Liver (tissue), 3 donors: ENCODE results near the gene PABPC3.

Experiments used
- EGR1 ChIP-seq, 2 donors: IDR thresholded peaks; 2 replicates each; pipeline ENCODE4 v1.6.1; 2016 to 2018; ENCODE audit warnings: antibody characterized with exemption in 2 of 2, low read depth in 2 of 2
- FOXA2 ChIP-seq: IDR thresholded peaks from 2 replicates; pipeline ENCODE4 v1.6.1; 2016; ENCODE audit warnings: antibody characterized with exemption
- GABPA ChIP-seq, 2 donors: IDR thresholded peaks in 1 of 2; conservative IDR thresholded peaks in 1 of 2; 2 replicates each; pipeline ENCODE4 v1.6.1; 2016; ENCODE audit warnings: antibody characterized with exemption in 2 of 2, mild to moderate bottlenecking in 1 of 2, moderate library complexity in 1 of 2
- JUND ChIP-seq, 2 donors: IDR thresholded peaks; 2 replicates each; pipeline ENCODE4 v1.6.1; 2016; ENCODE audit warnings: antibody characterized with exemption in 2 of 2
- RAD21 ChIP-seq, 2 donors: IDR thresholded peaks; 2 replicates each; pipeline ENCODE4 v1.6.1; 2016; ENCODE audit warnings: antibody characterized with exemption in 2 of 2, mild to moderate bottlenecking in 2 of 2
- RXRA ChIP-seq, 2 donors: IDR thresholded peaks; 2 replicates each; pipeline ENCODE4 v1.6.1; 2017 to 2018; ENCODE audit warnings: antibody characterized with exemption in 2 of 2, mild to moderate bottlenecking in 1 of 2
- SP1 ChIP-seq: IDR thresholded peaks from 2 replicates; pipeline ENCODE4 v1.6.1; 2018; ENCODE audit warnings: antibody characterized with exemption, mild to moderate bottlenecking
- TAF1 ChIP-seq: conservative IDR thresholded peaks from 2 replicates; pipeline ENCODE4 v1.6.1; 2016; ENCODE audit warnings: antibody characterized with exemption, mild to moderate bottlenecking
- YY1 ChIP-seq: IDR thresholded peaks from 2 replicates; pipeline ENCODE4 v1.6.1; 2016; ENCODE audit warnings: antibody characterized with exemption, mild to moderate bottlenecking
- TF ChIP-seq, protein P1 (sequence below): fragments of 150-350 bp; IDR thresholded peaks from 2 replicates; pipeline ENCODE4 v1.5.1; 2017; ENCODE audit warnings: improper control_type of control experiment, low read depth, low read length; ENCODE audit not compliant: missing input control
- TF ChIP-seq, protein P2 (sequence below): IDR thresholded peaks from 2 replicates; pipeline ENCODE4 v1.6.1; 2016; ENCODE audit warnings: antibody characterized with exemption
- TF ChIP-seq, protein P3 (sequence below): IDR thresholded peaks from 2 replicates; pipeline ENCODE4 v1.6.1; 2016; ENCODE audit warnings: antibody characterized with exemption
- TF ChIP-seq, protein P4 (sequence below): IDR thresholded peaks from 2 replicates; pipeline ENCODE4 v1.6.1; 2016; ENCODE audit warnings: antibody characterized with exemption, mild to moderate bottlenecking
- TF ChIP-seq, protein P5 (sequence below): IDR thresholded peaks from 2 replicates; pipeline ENCODE4 v1.6.1; 2016; ENCODE audit warnings: antibody characterized with exemption
- donor health status: healthy.
- donor health status: healthy.

DNA sequence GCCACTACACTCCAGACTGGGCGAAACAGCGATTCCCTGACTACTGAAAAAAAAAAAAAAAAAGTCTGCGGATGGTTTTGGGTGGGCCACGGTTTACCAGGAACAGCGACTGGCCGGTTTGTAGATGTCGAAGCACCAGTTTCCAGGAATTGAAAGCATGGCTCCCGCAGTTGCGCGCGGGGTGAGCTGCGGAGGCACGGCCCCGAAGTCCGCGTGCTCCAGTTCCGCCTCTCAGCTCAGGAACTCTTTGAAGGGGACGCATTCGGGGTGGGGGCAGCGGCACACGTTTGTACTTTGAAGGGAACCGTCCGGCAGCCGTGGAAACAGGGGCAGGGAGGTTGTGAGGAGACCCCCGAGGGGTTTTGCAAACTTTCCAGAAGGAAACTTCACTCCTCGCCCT is 27.1 kb upstream of the PABPC3 start:
- TF ChIP-seq, protein P1, sequence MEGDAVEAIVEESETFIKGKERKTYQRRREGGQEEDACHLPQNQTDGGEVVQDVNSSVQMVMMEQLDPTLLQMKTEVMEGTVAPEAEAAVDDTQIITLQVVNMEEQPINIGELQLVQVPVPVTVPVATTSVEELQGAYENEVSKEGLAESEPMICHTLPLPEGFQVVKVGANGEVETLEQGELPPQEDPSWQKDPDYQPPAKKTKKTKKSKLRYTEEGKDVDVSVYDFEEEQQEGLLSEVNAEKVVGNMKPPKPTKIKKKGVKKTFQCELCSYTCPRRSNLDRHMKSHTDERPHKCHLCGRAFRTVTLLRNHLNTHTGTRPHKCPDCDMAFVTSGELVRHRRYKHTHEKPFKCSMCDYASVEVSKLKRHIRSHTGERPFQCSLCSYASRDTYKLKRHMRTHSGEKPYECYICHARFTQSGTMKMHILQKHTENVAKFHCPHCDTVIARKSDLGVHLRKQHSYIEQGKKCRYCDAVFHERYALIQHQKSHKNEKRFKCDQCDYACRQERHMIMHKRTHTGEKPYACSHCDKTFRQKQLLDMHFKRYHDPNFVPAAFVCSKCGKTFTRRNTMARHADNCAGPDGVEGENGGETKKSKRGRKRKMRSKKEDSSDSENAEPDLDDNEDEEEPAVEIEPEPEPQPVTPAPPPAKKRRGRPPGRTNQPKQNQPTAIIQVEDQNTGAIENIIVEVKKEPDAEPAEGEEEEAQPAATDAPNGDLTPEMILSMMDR, result no peak
- TF ChIP-seq RXRA (IDR thresholded peaks at IDR 0.05) (no peak), FOXA2 (no peak), GABPA (IDR thresholded peaks at IDR 0.05 in 1 of 2, conservative IDR thresholded peaks at IDR 0.05 in 1 of 2) (no peak), JUND (IDR thresholded peaks at IDR 0.05) (no peak), YY1 (no peak), TAF1 (no peak), SP1 (no peak), EGR1 (IDR thresholded peaks at IDR 0.05; ENCODE audit: low read depth in 2 of 2) (no peak), RAD21 (IDR thresholded peaks at IDR 0.05) (no peak)
- TF ChIP-seq, protein P2, sequence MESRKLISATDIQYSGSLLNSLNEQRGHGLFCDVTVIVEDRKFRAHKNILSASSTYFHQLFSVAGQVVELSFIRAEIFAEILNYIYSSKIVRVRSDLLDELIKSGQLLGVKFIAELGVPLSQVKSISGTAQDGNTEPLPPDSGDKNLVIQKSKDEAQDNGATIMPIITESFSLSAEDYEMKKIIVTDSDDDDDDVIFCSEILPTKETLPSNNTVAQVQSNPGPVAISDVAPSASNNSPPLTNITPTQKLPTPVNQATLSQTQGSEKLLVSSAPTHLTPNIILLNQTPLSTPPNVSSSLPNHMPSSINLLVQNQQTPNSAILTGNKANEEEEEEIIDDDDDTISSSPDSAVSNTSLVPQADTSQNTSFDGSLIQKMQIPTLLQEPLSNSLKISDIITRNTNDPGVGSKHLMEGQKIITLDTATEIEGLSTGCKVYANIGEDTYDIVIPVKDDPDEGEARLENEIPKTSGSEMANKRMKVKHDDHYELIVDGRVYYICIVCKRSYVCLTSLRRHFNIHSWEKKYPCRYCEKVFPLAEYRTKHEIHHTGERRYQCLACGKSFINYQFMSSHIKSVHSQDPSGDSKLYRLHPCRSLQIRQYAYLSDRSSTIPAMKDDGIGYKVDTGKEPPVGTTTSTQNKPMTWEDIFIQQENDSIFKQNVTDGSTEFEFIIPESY, result no peak
- TF ChIP-seq, protein P3, sequence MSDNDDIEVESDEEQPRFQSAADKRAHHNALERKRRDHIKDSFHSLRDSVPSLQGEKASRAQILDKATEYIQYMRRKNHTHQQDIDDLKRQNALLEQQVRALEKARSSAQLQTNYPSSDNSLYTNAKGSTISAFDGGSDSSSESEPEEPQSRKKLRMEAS, result no peak
- TF ChIP-seq, protein P4, sequence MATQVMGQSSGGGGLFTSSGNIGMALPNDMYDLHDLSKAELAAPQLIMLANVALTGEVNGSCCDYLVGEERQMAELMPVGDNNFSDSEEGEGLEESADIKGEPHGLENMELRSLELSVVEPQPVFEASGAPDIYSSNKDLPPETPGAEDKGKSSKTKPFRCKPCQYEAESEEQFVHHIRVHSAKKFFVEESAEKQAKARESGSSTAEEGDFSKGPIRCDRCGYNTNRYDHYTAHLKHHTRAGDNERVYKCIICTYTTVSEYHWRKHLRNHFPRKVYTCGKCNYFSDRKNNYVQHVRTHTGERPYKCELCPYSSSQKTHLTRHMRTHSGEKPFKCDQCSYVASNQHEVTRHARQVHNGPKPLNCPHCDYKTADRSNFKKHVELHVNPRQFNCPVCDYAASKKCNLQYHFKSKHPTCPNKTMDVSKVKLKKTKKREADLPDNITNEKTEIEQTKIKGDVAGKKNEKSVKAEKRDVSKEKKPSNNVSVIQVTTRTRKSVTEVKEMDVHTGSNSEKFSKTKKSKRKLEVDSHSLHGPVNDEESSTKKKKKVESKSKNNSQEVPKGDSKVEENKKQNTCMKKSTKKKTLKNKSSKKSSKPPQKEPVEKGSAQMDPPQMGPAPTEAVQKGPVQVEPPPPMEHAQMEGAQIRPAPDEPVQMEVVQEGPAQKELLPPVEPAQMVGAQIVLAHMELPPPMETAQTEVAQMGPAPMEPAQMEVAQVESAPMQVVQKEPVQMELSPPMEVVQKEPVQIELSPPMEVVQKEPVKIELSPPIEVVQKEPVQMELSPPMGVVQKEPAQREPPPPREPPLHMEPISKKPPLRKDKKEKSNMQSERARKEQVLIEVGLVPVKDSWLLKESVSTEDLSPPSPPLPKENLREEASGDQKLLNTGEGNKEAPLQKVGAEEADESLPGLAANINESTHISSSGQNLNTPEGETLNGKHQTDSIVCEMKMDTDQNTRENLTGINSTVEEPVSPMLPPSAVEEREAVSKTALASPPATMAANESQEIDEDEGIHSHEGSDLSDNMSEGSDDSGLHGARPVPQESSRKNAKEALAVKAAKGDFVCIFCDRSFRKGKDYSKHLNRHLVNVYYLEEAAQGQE, result no peak
- TF ChIP-seq, protein P5, sequence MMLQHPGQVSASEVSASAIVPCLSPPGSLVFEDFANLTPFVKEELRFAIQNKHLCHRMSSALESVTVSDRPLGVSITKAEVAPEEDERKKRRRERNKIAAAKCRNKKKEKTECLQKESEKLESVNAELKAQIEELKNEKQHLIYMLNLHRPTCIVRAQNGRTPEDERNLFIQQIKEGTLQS, result no peak
